GM12878 (cell line): Measurements from ENCODE around the gene CHD5. TPM values are rescaled to one million over a fixed set of nuclear protein-coding genes. Genes with fewer than 3 reads are reported as not detected.

ENCODE experiments used
- CREM ChIP-seq: IDR thresholded peaks from 2 replicates; pipeline ENCODE4 v1.6.1; 2014; ENCODE audit warnings: antibody characterized with exemption, low read depth
- HDGF ChIP-seq: fragments of 450-650 bp; IDR thresholded peaks from 2 replicates; pipeline ENCODE4 v1.6.1; 2016; ENCODE audit warnings: antibody characterized with exemption
- IKZF1 ChIP-seq: fragments of 450-650 bp; conservative IDR thresholded peaks from 2 replicates; pipeline ENCODE4 v1.6.1; 2017; ENCODE audit warnings: antibody characterized with exemption, mild to moderate bottlenecking
- LARP7 ChIP-seq: fragments of 450-650 bp; IDR thresholded peaks from 2 replicates; pipeline ENCODE4 v1.6.1; 2017; ENCODE audit warnings: mild to moderate bottlenecking
- MAX ChIP-seq: IDR thresholded peaks from 2 replicates; pipeline ENCODE4 v1.6.1; 2012; ENCODE audit warnings: low read depth, low read length, improper control_type of control experiment
- NR2C2 ChIP-seq: IDR thresholded peaks from 2 replicates; pipeline ENCODE4 v1.6.1; 2011; ENCODE audit warnings: borderline replicate concordance, low read depth; ENCODE audit not compliant: control insufficient read depth, insufficient read length
- NRF1 ChIP-seq: conservative IDR thresholded peaks from 2 replicates; pipeline ENCODE4 v1.6.1; 2011; ENCODE audit warnings: mild to moderate bottlenecking, low read depth, low read length, improper control_type of control experiment
- PML ChIP-seq: IDR thresholded peaks from 2 replicates; pipeline ENCODE4 v1.6.1; 2012; ENCODE audit warnings: low read length, inconsistent platforms
- POLR2A ChIP-seq: IDR thresholded peaks from 2 replicates; pipeline ENCODE4 v1.6.1; 2011; ENCODE audit warnings: low read depth, mild to moderate bottlenecking, low read length
- RBBP5 ChIP-seq: fragments of 200-600 bp; sonication (generic); conservative IDR thresholded peaks from 2 replicates; pipeline ENCODE4 v1.6.1; 2016
- RUNX3 ChIP-seq: IDR thresholded peaks from 2 replicates; pipeline ENCODE4 v1.6.1; 2012; ENCODE audit warnings: low read length, inconsistent platforms
- SMARCA5 ChIP-seq: fragments of 450-650 bp; IDR thresholded peaks from 2 replicates; pipeline ENCODE4 v1.6.1; 2017; ENCODE audit warnings: mild to moderate bottlenecking
- SUZ12 ChIP-seq: fragments of 200-600 bp; sonication (generic); IDR thresholded peaks from one replicate; pipeline ENCODE4 v1.6.1; 2018; ENCODE audit warnings: antibody characterized with exemption, mild to moderate bottlenecking; ENCODE audit not compliant: unreplicated experiment
- YY1 ChIP-seq: IDR thresholded peaks from 2 replicates; pipeline ENCODE4 v1.6.1; 2011; ENCODE audit warnings: low read depth, mild to moderate bottlenecking, low read length
- ZNF274 ChIP-seq: IDR thresholded peaks from one replicate; pipeline ENCODE4 v1.8.0; 2011; ENCODE audit not compliant: insufficient read length, insufficient read depth
- ZNF687 ChIP-seq: fragments of 450-650 bp; IDR thresholded peaks from 2 replicates; pipeline ENCODE4 v1.6.1; 2017; ENCODE audit warnings: mild to moderate bottlenecking, moderate library complexity
- polyA plus RNA-seq, 11 experiments: library from polyadenylated mRNA; depleted of rRNA in 4 of 11; unstranded in 6 of 11; stranded (reverse) in 5 of 11; fragments of >200 nt; fragmentation: Nextera tagmentation in 4 of 11; fragmentation: Illumina TruSeq in 1 of 11; extraction: Ambion mirVana in 4 of 11; extraction: Trizol in 1 of 11; gene quantifications; 1 replicate in 1 of 11; 2 replicates in 10 of 11; pipeline versions ENCODE4 v1.2.1 to v1.2.3, GENCODE V29; 2011 to 2016; ENCODE audit warnings: inconsistent platforms in 2 of 11, missing spikeins in 2 of 11, low read depth in 1 of 11
- total RNA-seq, 4 experiments: library from RNA; depleted of rRNA in 3 of 4; stranded (reverse); fragments of >200 nt in 3 of 4; fragmentation: Illumina TruSeq in 1 of 4; extraction: Trizol in 1 of 4; gene quantifications; 2 replicates each; pipeline versions ENCODE4 v1.2.1 to v1.2.3, GENCODE V29; 2013 to 2021
- TF ChIP-seq, protein P1 (sequence below), 3 experiments: IDR thresholded peaks in 2 of 3; conservative IDR thresholded peaks in 1 of 3; 2 replicates each; pipeline ENCODE4 v1.5.1; 2011; ENCODE audit warnings: low read depth in 3 of 3, low read length in 3 of 3, mild to moderate bottlenecking in 3 of 3, control low read depth in 2 of 3, moderate library complexity in 2 of 3, inconsistent platforms in 1 of 3, mixed read lengths in 1 of 3; ENCODE audit not compliant: control insufficient read depth in 2 of 3, insufficient read depth in 1 of 3; ENCODE audit errors: extremely low read depth in 1 of 3
- TF ChIP-seq, protein P2 (sequence below): IDR thresholded peaks from 2 replicates; pipeline ENCODE4 v1.6.1; 2011; ENCODE audit warnings: borderline replicate concordance, low read depth, mild to moderate bottlenecking, moderate library complexity, mixed read lengths, low read length; ENCODE audit not compliant: insufficient read depth; ENCODE audit errors: extremely low read length

Gene CHD5
- total and polyA plus RNA-seq, 10 of the 15 experiments (the other 5 are each of a cell fraction or from before 2014, with no cell fraction given), result 0.03 to 0.49 (median 0.13) TPM; not detected in 3

GRCh38 chr1:6208723-6209660 is 28.9 kb upstream of the CHD5 start (continued):
- TF ChIP-seq POLR2A, result peak; percentile 48
- no peak for TF ChIP-seq ZNF274
- no peak for TF ChIP-seq NR2C2
- peak; percentile 52; the same call in 1 of the 2 replicates for TF ChIP-seq SMARCA5
- TF ChIP-seq NRF1, result 0 out of 2 replicates have a peak, but pooled peaks have one; percentile 18
- TF ChIP-seq LARP7, result peak; percentile 64
- TF ChIP-seq IKZF1, result peak; percentile 20; the same call in 1 of the 2 replicates
- TF ChIP-seq HDGF, result peak; percentile 76; the same call in 1 of the 2 replicates
- TF ChIP-seq, protein P1, sequence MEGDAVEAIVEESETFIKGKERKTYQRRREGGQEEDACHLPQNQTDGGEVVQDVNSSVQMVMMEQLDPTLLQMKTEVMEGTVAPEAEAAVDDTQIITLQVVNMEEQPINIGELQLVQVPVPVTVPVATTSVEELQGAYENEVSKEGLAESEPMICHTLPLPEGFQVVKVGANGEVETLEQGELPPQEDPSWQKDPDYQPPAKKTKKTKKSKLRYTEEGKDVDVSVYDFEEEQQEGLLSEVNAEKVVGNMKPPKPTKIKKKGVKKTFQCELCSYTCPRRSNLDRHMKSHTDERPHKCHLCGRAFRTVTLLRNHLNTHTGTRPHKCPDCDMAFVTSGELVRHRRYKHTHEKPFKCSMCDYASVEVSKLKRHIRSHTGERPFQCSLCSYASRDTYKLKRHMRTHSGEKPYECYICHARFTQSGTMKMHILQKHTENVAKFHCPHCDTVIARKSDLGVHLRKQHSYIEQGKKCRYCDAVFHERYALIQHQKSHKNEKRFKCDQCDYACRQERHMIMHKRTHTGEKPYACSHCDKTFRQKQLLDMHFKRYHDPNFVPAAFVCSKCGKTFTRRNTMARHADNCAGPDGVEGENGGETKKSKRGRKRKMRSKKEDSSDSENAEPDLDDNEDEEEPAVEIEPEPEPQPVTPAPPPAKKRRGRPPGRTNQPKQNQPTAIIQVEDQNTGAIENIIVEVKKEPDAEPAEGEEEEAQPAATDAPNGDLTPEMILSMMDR (IDR thresholded peaks at IDR 0.05 in 2 of 3, conservative IDR thresholded peaks at IDR 0.05 in 1 of 3; ENCODE audit: control insufficient read depth in 2 of 3, extremely low read depth in 1 of 3, insufficient read depth in 1 of 3, low read depth in 3 of 3, low read length in 3 of 3), result peak; percentile 41 to 65 (median 60)
- peak; percentile 47; the same call in 1 of the 2 replicates for TF ChIP-seq YY1
- TF ChIP-seq CREM, result 0 out of 2 replicates have a peak, but pooled peaks have one; percentile 33
- no peak for TF ChIP-seq SUZ12
- peak; percentile 82 for TF ChIP-seq ZNF687
- TF ChIP-seq RUNX3, result peak; percentile 74
- TF ChIP-seq PML, result no peak
- peak; percentile 35; the same call in 1 of the 2 replicates for TF ChIP-seq MAX
- no peak for TF ChIP-seq RBBP5
- TF ChIP-seq, protein P2, sequence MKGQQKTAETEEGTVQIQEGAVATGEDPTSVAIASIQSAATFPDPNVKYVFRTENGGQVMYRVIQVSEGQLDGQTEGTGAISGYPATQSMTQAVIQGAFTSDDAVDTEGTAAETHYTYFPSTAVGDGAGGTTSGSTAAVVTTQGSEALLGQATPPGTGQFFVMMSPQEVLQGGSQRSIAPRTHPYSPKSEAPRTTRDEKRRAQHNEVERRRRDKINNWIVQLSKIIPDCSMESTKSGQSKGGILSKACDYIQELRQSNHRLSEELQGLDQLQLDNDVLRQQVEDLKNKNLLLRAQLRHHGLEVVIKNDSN, result peak; percentile 36
- TF ChIP-seq, all 136 proteins: peak for 23
